GM12892 (cell line): ENCODE measurements around the gene SNX27.

Source experiments
- POLR2A ChIP-seq: IDR thresholded peaks from 2 replicates; pipeline ENCODE4 v1.6.1; 2011; ENCODE audit warnings: low read depth, low read length, control low read depth
- POLR2AphosphoS5 ChIP-seq: IDR thresholded peaks from 2 replicates; pipeline ENCODE4 v1.6.1; 2011; ENCODE audit warnings: low read depth, low read length, control low read depth
- TAF1 ChIP-seq: IDR thresholded peaks from 2 replicates; pipeline ENCODE4 v1.6.1; 2011; ENCODE audit warnings: low read depth, mild to moderate bottlenecking, control low read depth, low read length, borderline replicate concordance

DNA sequence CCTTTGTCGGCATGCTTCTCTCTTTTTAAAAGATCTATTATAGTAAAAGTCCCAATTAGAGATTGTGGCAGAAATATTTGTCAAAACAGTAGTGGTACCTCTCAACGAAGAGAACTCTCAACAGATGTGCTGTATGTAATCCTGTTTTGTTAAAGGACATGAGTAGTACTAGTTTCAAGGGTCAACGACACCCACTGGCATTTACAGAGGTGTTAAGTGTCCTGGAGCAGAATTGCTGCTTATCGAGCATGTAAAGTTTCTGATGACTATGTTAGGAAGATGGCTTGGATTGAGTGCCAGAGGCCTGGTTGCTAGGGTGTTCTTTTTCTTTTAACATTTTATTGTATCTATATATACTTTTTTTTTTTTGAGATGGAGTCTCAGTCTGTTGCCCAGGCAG lies 77.6 kb downstream of the SNX27 start:
- TF ChIP-seq POLR2A, result no peak
- TF ChIP-seq TAF1, result no peak
- no peak for TF ChIP-seq POLR2AphosphoS5
